Ovary (tissue), 9 donors: ENCODE data around the gene MACIR. TPM values are rescaled to one million over a fixed set of nuclear protein-coding genes. Genes with fewer than 3 reads are reported as not detected.

Experiments used
- DNase-seq, 5 donors: peaks; one replicate each; pipeline ENCODE4 v3.0.0-alpha.2; 2019 to 2020
- H3K27ac ChIP-seq, 2 donors: fragments of 200-600 bp; one replicate each; pipeline versions ENCODE4 v1.5.1 to v1.8.0; 2019 to 2022
- H3K27me3 ChIP-seq: fragments of 200-600 bp; one replicate; pipeline ENCODE4 v1.8.0; 2022
- H3K36me3 ChIP-seq: fragments of 200-600 bp; sonication (generic); one replicate; pipeline ENCODE4 v1.5.1; 2019
- H3K4me1 ChIP-seq: one replicate; pipeline ENCODE4 v1.8.1; 2013; ENCODE audit warnings: mild to moderate bottlenecking, moderate library complexity; ENCODE audit not compliant: insufficient read depth
- H3K4me3 ChIP-seq: fragments of 200-600 bp; sonication (generic); one replicate; pipeline ENCODE4 v1.5.1; 2017
- H3K9me3 ChIP-seq, 2 donors: fragments of 200-600 bp in 1 of 2; sonication (generic) in 1 of 2; one replicate each; pipeline versions ENCODE4 v1.5.1 to v1.8.1; 2013 to 2019; ENCODE audit warnings: mild to moderate bottlenecking in 1 of 2, moderate library complexity in 1 of 2
- CTCF ChIP-seq, 3 donors: fragments of 450-650 bp in 2 of 3; fragments of 200-600 bp in 1 of 3; IDR thresholded peaks; one replicate each; pipeline versions ENCODE4 v1.5.1 to v1.8.0; 2016 to 2022; ENCODE audit warnings: antibody characterized with exemption in 3 of 3, mild to moderate bottlenecking in 1 of 3
- EP300 ChIP-seq: sonication (generic); formaldehyde crosslinking; IDR thresholded peaks from one replicate; pipeline ENCODE4 v1.6.1; 2017; ENCODE audit warnings: antibody characterized with exemption
- POLR2A ChIP-seq: fragments of 450-650 bp; IDR thresholded peaks from one replicate; pipeline ENCODE4 v1.6.1; 2017; ENCODE audit warnings: antibody characterized with exemption, mild to moderate bottlenecking, moderate library complexity
- WGBS, 3 donors: extraction: QIAGEN DNeasy Blood & Tissue Kit in 1 of 3; methylation state at CpG; one replicate each; pipeline versions ENCODE4 v1.1.5 to v1.1.7; 2013 to 2017; 5-methylcytosine and 5-hydroxymethylcytosine counted together
- intact Hi-C, 4 donors: fragments of 100-400 bp; cut with DNase I; formaldehyde crosslinking; loops; one replicate each; pipeline versions ENCODE4 v1.11.0 to v1.15.1; 2022 to 2023
- polyA plus RNA-seq, 2 donors: library from polyadenylated mRNA; stranded (reverse); fragments of 200-250 nt in 1 of 2; fragments of 350-450 nt in 1 of 2; fragmentation: Illumina TruSeq in 1 of 2; extraction: RNeasy Lipid Tissue Mini Kit (QIAGEN cat#74804) in 1 of 2; gene quantifications; one replicate each; pipeline ENCODE4 v1.2.3, GENCODE V29; 2013 to 2014
- total RNA-seq, 7 donors: library from RNA; depleted of rRNA in 2 of 7; stranded (reverse); fragments of >200 nt in 2 of 7; fragmentation: NEBNext Ultra II Directional in 3 of 7; extraction: Animal tissue kit (Norgen Biotek cat#: 25700) in 3 of 7; gene quantifications; one replicate each; pipeline versions ENCODE4 v1.1.0 to v1.2.4, GENCODE V29; 2016 to 2023
- donor health status: DM: no; HTN: no; CAD: no; lungs with moderate emphysema.
- donor health status: DM: no; HTN: no; CAD: no.
- donor health status: Bipolar disorder and iron deficiency.
- donor health status: DM: yes; HTN: yes; CAD: no.
- donor health status: DM: no; HTN: no; CAD: no.
- donor health status: DM: yes; HTN: yes; CAD: no.

The MACIR gene
- total and polyA plus RNA-seq, 9 donors, result 3.4 to 7.2 (median 4.3) TPM

DNA sequence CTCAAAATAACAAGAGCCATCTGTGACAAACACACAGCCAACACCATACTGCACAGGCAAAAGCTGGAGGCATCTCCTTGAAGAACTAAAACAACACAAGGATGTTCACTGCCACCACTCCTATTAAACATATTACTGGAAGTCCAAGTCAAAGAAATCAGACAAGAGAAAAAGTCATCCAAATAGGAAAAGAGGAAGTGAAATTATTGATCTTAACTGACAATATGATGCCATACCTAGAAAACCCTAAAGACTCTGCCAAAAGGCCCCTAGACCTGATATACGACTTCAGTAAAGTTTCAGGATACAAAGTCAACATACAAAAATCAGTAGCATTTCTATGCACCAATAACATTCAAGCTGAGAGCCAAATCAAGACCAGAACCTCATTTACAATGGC lies 30.0 kb upstream of the MACIR start:
- Histone ChIP-seq H3K4me1 (no peaks in the 10 kb centered on the region), H3K27ac (no peak overlapping the region), H3K36me3 (no peaks in the 10 kb centered on the region), H3K9me3 (no peaks in the 10 kb centered on the region), H3K27me3 (no peaks in the 10 kb centered on the region), H3K4me3 (no peak overlapping the region)
- intact Hi-C loops, result no loop called here
- DNase-seq, result no peak
- TF ChIP-seq POLR2A (no peak), CTCF (IDR thresholded peaks at IDR 0.05) (no peak), EP300 (no peak)
- WGBS, 3 donors, result 89 to 96% (median 91%) methylated on average over 1 of the region's 1 CpG

GRCh38 chr5:103232393-103232999 lies 26.1 kb upstream of the MACIR start:
- H3K27me3 ChIP-seq, result no peaks in the 10 kb centered on the region
- DNase-seq, result no peak
- no peaks in the 10 kb centered on the region for H3K9me3 ChIP-seq
- intact Hi-C loops, result loop anchor here in 1 of 4 donors (10.0 kb wide), 1 partner anchor 242 kb away; no protein-coding TSS in a partner anchor
- no peaks in the 10 kb centered on the region for H3K36me3 ChIP-seq
- H3K4me1 ChIP-seq, result no peaks in the 10 kb centered on the region
- H3K27ac ChIP-seq, result no peak overlapping the region
- H3K4me3 ChIP-seq, result no peak overlapping the region
- TF ChIP-seq CTCF (IDR thresholded peaks at IDR 0.05) (peak in 1 of 3 donors; percentile 38), EP300 (no peak)
- 83 to 90% (median 85%) methylated on average over 7 of the region's 7 CpGs for WGBS, 3 donors

DNA sequence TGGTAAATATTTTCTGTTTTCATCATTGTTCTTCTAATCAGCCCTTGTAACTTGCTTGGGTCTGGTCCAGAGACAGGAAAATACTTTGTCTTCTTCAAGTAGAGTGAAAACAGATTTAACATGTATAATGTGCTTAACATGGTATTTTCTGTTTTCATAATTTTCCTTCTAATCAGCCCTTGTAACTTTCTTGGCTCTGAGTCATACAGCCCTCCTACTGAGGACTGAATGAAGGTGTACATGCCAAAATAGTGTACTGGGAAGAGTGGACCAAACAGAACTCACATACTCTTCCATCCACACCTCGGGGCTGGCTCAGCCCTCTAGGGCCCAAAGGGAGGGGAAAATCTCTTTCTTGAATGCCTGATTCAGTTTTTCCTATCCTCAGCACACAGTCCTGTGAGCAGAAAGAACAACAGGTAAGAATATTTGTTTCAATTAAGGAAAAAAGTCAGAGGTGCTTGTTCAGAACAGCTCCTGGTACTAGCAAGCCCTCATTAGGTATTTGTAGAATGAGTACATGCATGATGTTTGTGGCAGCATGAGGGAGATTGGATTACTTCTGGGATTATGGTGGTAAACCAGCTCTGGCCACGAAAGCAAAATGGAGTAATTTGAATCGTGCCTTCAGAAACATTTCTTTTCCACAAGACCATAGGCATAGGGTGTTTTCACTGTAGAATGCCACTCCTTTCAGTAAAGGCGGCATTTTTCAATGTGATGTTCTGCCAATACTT lies 24.2 kb upstream of the MACIR start:
- DNase-seq, result no peak
- intact Hi-C loops, result loop anchor here in 1 of 4 donors (10.0 kb wide), 1 partner anchor 240 kb away; no protein-coding TSS in a partner anchor
- Histone ChIP-seq H3K9me3 (no peaks in the 10 kb centered on the region), H3K4me3 (no peak overlapping the region), H3K36me3 (no peaks in the 10 kb centered on the region), H3K27me3 (no peaks in the 10 kb centered on the region), H3K27ac (no peak overlapping the region), H3K4me1 (no peaks in the 10 kb centered on the region)
- 72 to 76% (median 73%) methylated on average over 4 of the region's 4 CpGs for WGBS, 3 donors
- TF ChIP-seq POLR2A, result no peak
- TF ChIP-seq EP300, result no peak
- no peak for TF ChIP-seq CTCF (IDR thresholded peaks at IDR 0.05)

DNA sequence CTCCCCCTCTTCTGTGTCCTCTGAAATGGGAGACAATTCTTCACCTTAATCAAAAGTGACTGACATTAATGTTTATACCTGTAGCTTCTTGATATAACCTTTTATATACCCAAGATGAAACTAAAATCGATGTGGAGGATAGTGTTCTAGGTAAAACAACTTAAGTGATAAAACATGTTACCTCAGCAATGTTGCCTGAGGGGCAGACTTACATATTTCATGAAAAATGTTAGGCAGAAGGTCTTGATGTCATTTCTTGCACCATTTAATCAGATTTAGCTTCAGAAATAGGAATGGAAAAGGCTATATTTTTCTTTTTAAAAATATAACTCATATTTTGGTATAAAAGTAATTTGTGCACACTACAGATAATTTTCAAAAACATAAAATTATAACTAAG lies 22.7 kb upstream of the MACIR start:
- Histone ChIP-seq H3K9me3 (no peaks in the 10 kb centered on the region), H3K27ac (no peak overlapping the region), H3K27me3 (no peaks in the 10 kb centered on the region), H3K4me1 (no peaks in the 10 kb centered on the region), H3K36me3 (no peaks in the 10 kb centered on the region), H3K4me3 (no peak overlapping the region)
- WGBS, 3 donors, result 81 to 88% (median 85%) methylated on average over 1 of the region's 1 CpG
- intact Hi-C loops, result loop anchor here in 1 of 4 donors (10.0 kb wide), 1 partner anchor 239 kb away; no protein-coding TSS in a partner anchor
- DNase-seq, result no peak
- TF ChIP-seq CTCF (IDR thresholded peaks at IDR 0.05), result no peak
- no peak for TF ChIP-seq POLR2A
- no peak for TF ChIP-seq EP300
